ENCODE measurements around the gene RASIP1.
"Not testable (repeated sequence)": the region's sequence is repeated elsewhere in the genome, so short reads cannot be mapped to it uniquely, and the experiment has no call there.

The RASIP1 gene

DNA sequence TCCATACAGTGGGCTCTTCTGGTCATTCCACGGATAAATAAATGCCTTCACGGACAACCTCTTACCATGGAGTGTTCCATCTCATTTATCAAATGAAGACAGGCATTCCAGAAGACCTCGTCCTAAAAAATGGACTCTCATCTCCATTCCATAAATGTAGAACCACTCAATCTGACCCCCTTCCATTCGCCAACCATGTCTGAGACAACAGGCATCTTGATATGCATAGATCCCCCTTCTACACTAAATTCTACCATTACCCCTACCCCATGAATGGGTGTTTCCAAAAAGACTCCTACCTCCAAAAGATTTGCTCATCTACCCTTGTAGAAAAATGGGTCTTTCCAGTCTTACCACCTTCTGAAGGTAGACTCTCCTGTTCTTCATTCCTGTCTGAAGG is 9.0 kb downstream of the RASIP1 start:
- DNase-seq (ENCODE audit: low spot score), result no peak

GRCh38 chr19:48728911-48729664 is 11.3 kb downstream of the RASIP1 start:
- DNase-seq (ENCODE audit: low spot score), result no peak

GRCh38 chr19:48726556-48726955 is 13.9 kb downstream of the RASIP1 start:
- DNase-seq (ENCODE audit: low spot score), result no peak

GRCh38 chr19:48724796-48725753 is 15.3 kb downstream of the RASIP1 start:
- DNase-seq (ENCODE audit: low spot score), result peak; percentile 64

GRCh38 chr19:48722196-48722708 is 18.2 kb downstream of the RASIP1 start:
- no peak for DNase-seq (ENCODE audit: low spot score)

DNA sequence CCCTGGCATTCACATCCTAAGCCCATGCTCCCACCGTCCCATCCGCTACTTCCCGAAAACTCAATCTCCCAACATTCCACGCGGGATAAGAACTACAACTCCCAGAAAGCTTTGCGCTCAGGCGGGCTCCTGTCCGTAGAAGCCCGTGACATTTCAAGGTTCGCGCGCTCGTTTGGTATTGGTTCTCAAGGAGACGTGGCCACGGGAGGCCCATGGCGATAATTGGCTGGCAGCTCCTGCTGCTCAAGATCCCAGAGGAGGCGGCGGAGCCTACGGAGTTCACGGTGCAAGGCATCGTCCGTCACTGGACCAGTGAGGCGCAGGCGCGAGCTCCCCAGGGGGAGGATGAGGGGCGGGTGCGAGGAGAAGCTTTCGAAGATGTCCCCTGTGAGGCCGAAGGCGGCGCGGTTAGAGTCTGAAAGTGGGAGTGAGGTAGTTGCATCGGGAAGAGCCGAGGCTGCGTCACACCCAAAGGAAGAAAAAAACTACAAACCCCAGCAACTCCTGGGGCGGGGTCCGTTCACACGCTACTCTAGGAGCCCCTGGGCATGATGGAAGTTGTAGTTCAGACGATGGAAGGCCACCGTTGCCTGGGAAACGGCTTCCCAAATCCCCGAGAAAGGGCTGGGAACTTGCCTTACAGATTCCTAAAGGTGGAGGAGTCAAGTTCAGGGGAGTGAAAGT is 19.7 kb downstream of the RASIP1 start:
- DNase-seq (ENCODE audit: low spot score), result peak; percentile 93

GRCh38 chr19:48720251-48720612 is 20.2 kb downstream of the RASIP1 start:
- no peak for DNase-seq (ENCODE audit: low spot score)

DNA sequence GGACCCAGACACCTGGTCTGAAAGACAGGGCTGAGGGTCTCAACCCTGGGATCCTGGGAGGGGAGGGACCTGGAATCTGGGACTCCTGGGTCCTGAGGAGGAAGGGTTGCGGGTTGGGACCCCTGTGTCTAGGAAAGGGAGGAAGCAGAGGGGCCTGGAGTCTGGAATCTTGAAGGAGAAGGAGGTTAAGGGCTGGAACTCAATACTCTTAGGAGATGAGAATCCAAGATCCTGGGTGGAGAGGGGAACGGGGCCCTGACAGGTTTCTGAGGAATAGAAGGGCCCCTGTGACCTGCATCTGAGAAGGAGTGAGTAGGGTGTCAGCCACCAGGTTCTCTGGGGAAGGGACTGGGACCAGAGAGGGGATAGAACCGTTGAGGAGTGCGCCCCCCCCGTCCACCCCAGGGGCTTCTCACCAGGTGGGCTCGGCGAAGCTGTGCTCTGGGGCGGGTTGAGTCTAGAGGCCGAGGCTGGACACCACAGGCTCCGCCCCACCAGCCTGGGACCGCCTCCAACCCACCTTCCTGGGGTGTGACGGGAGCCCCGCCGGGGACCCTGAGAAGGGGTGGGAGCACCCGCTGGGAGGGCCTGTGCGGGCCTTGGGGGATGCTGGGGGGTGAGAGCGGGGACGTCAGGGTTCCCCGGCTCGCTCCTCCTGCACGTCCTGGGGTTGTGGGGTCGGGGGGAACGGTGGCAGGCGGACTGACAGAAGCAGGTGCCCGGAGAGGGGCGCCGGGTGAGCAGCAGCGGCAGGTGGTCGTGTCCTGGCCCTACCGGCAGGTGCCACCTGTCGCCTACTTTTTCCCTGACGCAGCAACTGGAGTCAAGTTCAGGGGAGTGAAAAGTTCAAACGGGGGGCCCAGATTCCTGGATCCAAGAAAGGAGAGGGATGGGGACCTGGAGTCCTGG is 20.9 kb downstream of the RASIP1 start, which contains the start of gene MAMSTR:
MAMSTR (minus strand) TSS at position 463 of the 909 bp plus-strand sequence. CDS start 694 bp downstream, outside the sequence.
- DNase-seq (ENCODE audit: low spot score), result no peak

DNA sequence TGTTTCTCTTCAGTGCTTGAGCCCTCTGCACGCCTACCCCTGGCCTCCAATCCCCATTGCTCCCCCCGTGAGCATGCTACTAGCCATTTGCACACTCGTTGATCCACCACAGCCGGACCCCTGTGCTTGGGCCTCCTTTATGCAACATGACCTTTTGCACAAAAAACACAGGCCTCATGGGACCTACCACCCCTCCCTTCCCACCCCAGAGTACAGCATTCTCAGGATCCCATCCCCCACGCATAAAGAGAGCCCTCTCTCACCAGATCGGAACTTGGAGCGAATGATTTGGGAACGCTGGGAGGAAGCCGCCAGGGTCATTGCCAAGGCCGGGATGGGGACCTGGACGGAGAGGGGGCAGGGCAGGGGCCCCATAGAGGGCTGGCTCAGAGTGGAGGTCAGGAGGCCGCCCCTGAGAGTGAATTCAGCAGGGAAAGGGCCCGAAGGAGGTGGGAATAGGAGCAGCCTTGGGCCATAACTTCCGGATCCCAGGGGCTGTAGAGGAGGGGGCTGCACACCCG is 21.6 kb downstream of the RASIP1 start:
- no peak for DNase-seq (ENCODE audit: low spot score)

DNA sequence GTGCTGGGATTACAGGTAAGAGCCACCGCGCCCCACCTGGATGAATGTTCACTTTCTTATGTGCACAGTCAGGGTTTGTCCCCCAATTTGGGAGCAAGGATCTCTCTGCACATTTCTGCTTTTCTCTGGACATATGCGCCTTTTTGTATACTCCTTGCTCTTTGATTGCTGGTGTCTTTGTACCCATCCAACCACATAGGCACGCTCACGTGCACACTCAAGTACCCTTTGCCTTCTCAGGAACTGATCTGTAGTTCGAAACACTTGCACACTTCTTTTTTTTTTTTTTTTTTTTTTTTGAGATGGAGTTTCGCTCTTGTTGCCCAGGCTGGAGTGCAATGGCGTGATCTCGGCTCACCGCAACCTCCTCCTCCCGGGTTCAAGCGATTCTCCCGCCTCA is 22.3 kb downstream of the RASIP1 start:
- not testable (repeated sequence) for DNase-seq (ENCODE audit: low spot score)

GRCh38 chr19:48716562-48717291 is 23.7 kb downstream of the RASIP1 start:
- DNase-seq (ENCODE audit: low spot score), result peak; percentile 42

GRCh38 chr19:48715681-48716171 is 24.7 kb downstream of the RASIP1 start:
- no peak for DNase-seq (ENCODE audit: low spot score)

DNA sequence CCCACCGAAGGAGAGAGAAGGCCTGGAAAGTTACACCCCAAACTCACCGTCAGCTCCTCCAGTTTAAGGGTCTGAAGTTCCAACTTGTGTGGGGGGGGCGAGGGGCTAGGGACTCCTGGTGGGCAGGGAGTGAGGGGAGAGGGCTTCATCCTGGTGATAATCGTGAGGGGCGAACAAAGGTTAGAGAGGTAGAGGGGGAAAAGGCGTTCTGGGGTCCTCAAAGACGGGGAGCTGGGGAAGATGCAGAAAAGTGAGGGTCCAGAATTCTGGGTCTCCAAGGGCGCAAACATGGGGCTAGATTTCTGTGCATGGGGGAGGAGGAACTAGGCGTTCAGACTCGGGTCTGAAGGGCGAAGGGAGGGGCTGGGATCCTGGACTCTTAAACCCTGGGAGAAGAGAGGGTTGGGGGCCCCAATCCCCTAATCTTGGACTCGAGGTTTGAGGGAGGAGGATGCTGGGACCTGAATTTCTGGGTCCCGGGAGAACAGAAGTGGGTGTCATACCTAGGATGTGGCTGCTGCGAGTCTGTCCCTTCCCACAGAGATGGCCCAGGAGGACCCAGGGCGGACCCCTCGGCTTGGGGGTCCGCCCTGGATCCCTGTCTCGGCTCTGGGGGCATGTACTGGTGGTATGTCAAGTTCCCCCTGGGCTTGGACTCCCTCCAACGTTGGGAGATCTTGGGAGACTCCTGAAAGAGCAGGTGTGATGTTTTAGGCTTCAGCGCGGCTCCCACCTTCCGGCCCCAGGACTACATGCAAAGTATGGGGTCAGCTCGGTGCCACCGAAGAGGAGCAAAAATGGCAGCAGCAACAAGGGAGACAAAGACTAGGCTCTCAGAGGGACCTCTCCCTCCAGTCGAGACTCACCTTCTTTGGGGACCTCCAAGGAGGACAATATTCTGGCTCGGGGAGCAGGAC is 25.4 kb downstream of the RASIP1 start:
- DNase-seq (ENCODE audit: low spot score), result no peak

GRCh38 chr19:48713864-48714755 is 26.3 kb downstream of the RASIP1 start:
- peak; percentile 99 for DNase-seq (ENCODE audit: low spot score)

DNA sequence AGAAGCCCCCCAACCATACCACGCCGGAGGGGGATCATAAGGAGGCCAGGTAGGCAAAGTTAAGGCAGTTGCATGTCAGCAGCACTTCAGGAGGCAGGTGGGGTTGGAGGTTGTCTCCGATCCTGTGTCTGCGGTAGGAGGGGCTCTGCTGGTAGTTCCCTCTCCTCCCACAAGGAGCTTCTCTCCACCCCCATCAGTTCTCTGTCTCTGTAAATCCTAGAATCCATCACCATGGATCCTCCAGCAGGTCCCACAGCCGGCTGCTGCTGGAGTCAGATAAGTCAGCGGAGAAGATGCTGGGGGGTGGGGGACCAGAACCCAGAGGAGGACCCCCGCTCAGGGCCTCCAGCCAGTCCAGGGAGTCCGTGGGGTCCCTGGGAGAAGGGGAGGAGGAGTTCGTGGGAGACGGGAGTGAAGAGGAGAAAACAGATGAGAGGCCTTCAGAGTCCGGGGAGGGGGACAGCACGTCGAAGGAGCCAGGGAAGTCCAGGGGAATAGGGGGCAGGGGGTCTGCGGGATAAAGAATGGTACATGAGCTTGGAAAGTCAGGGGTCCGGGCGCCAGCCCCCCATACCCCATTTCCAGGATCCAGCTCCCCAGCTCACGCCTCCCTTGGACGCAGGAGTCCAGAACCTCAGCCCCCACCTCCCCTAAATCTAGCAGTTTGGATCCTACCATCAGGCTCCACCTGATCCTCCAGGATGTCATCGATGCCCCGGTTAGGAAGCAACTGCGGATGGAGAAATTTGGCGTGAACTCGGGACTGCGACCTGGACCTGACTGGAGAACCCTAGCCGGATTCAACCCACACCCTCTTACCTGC is 27.2 kb downstream of the RASIP1 start:
- peak; percentile 76 for DNase-seq (ENCODE audit: low spot score)

- DNase-seq (ENCODE audit: low spot score), result no peak
Observed at GRCh38 chr19:48711106-48711662, 29.2 kb downstream of the RASIP1 start.

GRCh38 chr19:48708471-48708870 is 31.9 kb downstream of the RASIP1 start:
- DNase-seq (ENCODE audit: low spot score), result no peak

All from iPS-NIHi11 (cell line).